K562 (cell line): Measurements from ENCODE around the gene ADRM1. TPM values are rescaled to one million over a fixed set of nuclear protein-coding genes. Genes with fewer than 3 reads are reported as not detected.

Experiments used
- BCL6 ChIP-seq: fragments of 250-450 bp; sonication (Bioruptor Pico); IDR thresholded peaks from 2 replicates; pipeline ENCODE4 v1.4.0; 2020
- BCOR ChIP-seq: fragments of 450-650 bp; IDR thresholded peaks from 2 replicates; pipeline ENCODE4 v1.6.1; 2016
- KAT8 ChIP-seq: fragments of 450-650 bp; IDR thresholded peaks from 2 replicates; pipeline ENCODE4 v1.6.1; 2016; ENCODE audit warnings: low read depth, mild to moderate bottlenecking
- MGA ChIP-seq: fragments of 450-650 bp; IDR thresholded peaks from 2 replicates; pipeline ENCODE4 v1.6.1; 2016; ENCODE audit warnings: mild to moderate bottlenecking, moderate library complexity
- MXD1 ChIP-seq: fragments of 250-450 bp; sonication (Bioruptor Pico); IDR thresholded peaks from 2 replicates; pipeline ENCODE4 v1.8.0; 2021; ENCODE audit warnings: borderline replicate concordance, mild to moderate bottlenecking, moderate library complexity; ENCODE audit not compliant: poor library complexity, severe bottlenecking
- MXI1 ChIP-seq: IDR thresholded peaks from 2 replicates; pipeline ENCODE4 v1.6.1; 2011; ENCODE audit warnings: low read depth, mild to moderate bottlenecking, improper control_type of control experiment, low read length
- SREBF1 ChIP-seq: fragments of 150-350 bp; IDR thresholded peaks from 2 replicates; pipeline ENCODE4 v1.6.1; 2014; ENCODE audit warnings: antibody characterized with exemption, low read depth, low read length, borderline replicate concordance
- ZNF584 ChIP-seq: fragments of 200-800 bp; sonication (Bioruptor generic); IDR thresholded peaks from 2 replicates; pipeline ENCODE4 v1.6.1; 2016; ENCODE audit warnings: low read depth, mild to moderate bottlenecking, missing genetic modification characterization, missing compliant biosample characterization
- polyA plus RNA-seq, 8 experiments: library from polyadenylated mRNA; depleted of rRNA in 4 of 8; stranded (reverse) in 5 of 8; unstranded in 3 of 8; fragments of >200 nt; fragmentation: Nextera tagmentation in 2 of 8; fragmentation: Illumina TruSeq in 1 of 8; extraction: Ambion mirVana in 2 of 8; extraction: Trizol in 1 of 8; gene quantifications; 2 replicates each; pipeline versions ENCODE4 v1.2.1 to v1.2.3, GENCODE V29; 2011 to 2014; ENCODE audit warnings: inconsistent platforms in 1 of 8, missing spikeins in 1 of 8
- total RNA-seq, 7 experiments: library from RNA; depleted of rRNA in 6 of 7; stranded (reverse); fragments of >200 nt in 6 of 7; fragmentation: Illumina TruSeq in 2 of 7; extraction: Trizol in 2 of 7; gene quantifications; 2 replicates each; pipeline versions ENCODE4 v1.2.1 to v1.2.3, GENCODE V29; 2011 to 2021; ENCODE audit warnings: low replicate concordance in 1 of 7
- TF ChIP-seq, protein P1 (sequence below): fragments of 450-650 bp; IDR thresholded peaks from 2 replicates; pipeline ENCODE4 v1.6.1; 2017; ENCODE audit warnings: antibody characterized with exemption, mild to moderate bottlenecking
- TF ChIP-seq, protein P2 (sequence below): sonication (generic); formaldehyde crosslinking; IDR thresholded peaks from 2 replicates; pipeline ENCODE4 v1.8.0; 2022; ENCODE audit warnings: mild to moderate bottlenecking, missing genetic modification reagents

Gene ADRM1
- total and polyA plus RNA-seq, 9 of the 15 experiments (the other 6 are each of a cell fraction or from before 2014, with no cell fraction given), result 5.0 to 223 (median 67.4) TPM

GRCh38 chr20:62302341-62303061, at the start of gene ADRM1 (continued):
- TF ChIP-seq MGA (no peak), BCL6 (no peak), BCOR (no peak), MXD1 (CRISPR knock-in tag) (no peak), MXI1 (no peak), ZNF584 (CRISPR knock-in tag) (no peak), KAT8 (no peak), SREBF1 (no peak)
- TF ChIP-seq, protein P1, sequence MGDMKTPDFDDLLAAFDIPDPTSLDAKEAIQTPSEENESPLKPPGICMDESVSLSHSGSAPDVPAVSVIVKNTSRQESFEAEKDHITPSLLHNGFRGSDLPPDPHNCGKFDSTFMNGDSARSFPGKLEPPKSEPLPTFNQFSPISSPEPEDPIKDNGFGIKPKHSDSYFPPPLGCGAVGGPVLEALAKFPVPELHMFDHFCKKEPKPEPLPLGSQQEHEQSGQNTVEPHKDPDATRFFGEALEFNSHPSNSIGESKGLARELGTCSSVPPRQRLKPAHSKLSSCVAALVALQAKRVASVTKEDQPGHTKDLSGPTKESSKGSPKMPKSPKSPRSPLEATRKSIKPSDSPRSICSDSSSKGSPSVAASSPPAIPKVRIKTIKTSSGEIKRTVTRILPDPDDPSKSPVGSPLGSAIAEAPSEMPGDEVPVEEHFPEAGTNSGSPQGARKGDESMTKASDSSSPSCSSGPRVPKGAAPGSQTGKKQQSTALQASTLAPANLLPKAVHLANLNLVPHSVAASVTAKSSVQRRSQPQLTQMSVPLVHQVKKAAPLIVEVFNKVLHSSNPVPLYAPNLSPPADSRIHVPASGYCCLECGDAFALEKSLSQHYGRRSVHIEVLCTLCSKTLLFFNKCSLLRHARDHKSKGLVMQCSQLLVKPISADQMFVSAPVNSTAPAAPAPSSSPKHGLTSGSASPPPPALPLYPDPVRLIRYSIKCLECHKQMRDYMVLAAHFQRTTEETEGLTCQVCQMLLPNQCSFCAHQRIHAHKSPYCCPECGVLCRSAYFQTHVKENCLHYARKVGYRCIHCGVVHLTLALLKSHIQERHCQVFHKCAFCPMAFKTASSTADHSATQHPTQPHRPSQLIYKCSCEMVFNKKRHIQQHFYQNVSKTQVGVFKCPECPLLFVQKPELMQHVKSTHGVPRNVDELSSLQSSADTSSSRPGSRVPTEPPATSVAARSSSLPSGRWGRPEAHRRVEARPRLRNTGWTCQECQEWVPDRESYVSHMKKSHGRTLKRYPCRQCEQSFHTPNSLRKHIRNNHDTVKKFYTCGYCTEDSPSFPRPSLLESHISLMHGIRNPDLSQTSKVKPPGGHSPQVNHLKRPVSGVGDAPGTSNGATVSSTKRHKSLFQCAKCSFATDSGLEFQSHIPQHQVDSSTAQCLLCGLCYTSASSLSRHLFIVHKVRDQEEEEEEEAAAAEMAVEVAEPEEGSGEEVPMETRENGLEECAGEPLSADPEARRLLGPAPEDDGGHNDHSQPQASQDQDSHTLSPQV, result 0 out of 2 replicates have a peak, but pooled peaks have one; percentile 37
- TF ChIP-seq, protein P2, sequence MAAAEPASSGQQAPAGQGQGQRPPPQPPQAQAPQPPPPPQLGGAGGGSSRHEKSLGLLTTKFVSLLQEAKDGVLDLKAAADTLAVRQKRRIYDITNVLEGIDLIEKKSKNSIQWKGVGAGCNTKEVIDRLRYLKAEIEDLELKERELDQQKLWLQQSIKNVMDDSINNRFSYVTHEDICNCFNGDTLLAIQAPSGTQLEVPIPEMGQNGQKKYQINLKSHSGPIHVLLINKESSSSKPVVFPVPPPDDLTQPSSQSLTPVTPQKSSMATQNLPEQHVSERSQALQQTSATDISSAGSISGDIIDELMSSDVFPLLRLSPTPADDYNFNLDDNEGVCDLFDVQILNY (CRISPR knock-in tag), result no peak
